Prostate gland (tissue), 2 donors: ENCODE measurements around the gene ARHGAP44. TPM values are rescaled to one million over a fixed set of nuclear protein-coding genes. Genes with fewer than 3 reads are reported as not detected.

ENCODE experiments used
- DNase-seq: peaks from one replicate; pipeline ENCODE4 v3.0.0-alpha.2; 2019; ENCODE audit warnings: low spot score
- H3K27ac ChIP-seq, 2 donors: fragments of 200-600 bp; sonication (generic); 2 replicates each; pipeline ENCODE4 v1.5.1; 2017 to 2019
- H3K27me3 ChIP-seq: fragments of 200-600 bp; sonication (generic); replicated peaks from 2 replicates; pipeline ENCODE4 v1.5.1; 2019; ENCODE audit not compliant: insufficient read depth
- H3K36me3 ChIP-seq, 2 donors: fragments of 200-600 bp; sonication (generic); 1 replicate in 1 of 2; 2 replicates in 1 of 2; pipeline versions ENCODE4 v1.5.1 to v1.8.1; 2017 to 2019
- H3K4me1 ChIP-seq: fragments of 200-600 bp; sonication (generic); replicated peaks from 2 replicates; pipeline ENCODE4 v1.5.1; 2019
- H3K4me3 ChIP-seq, 2 donors: fragments of 200-600 bp; sonication (generic); 2 replicates each; pipeline ENCODE4 v1.5.1; 2017 to 2019
- H3K9me3 ChIP-seq: fragments of 200-600 bp; sonication (generic); 2 replicates; pipeline ENCODE4 v1.5.1; 2017
- POLR2A ChIP-seq: fragments of 450-650 bp; IDR thresholded peaks from one replicate; pipeline ENCODE4 v1.6.1; 2016; ENCODE audit warnings: antibody characterized with exemption, mild to moderate bottlenecking
- POLR2AphosphoS5 ChIP-seq: sonication (generic); formaldehyde crosslinking; IDR thresholded peaks from one replicate; pipeline ENCODE4 v1.6.1; 2017; ENCODE audit warnings: antibody characterized with exemption
- WGBS: methylation state at CpG from one replicate; pipeline ENCODE4 v1.1.5; 2018; 5-methylcytosine and 5-hydroxymethylcytosine counted together
- intact Hi-C: fragments of 100-400 bp; cut with DNase I; formaldehyde crosslinking; loops from one replicate; pipeline ENCODE4 v1.14.2; 2022
- total RNA-seq, 2 donors: library from RNA; depleted of rRNA; stranded (reverse); fragments of >200 nt; gene quantifications; one replicate each; pipeline ENCODE4 v1.1.0, GENCODE V29; 2016
- TF ChIP-seq, protein P1 (sequence below), 4 experiments: fragments of 200-600 bp in 2 of 4; fragments of 450-650 bp in 2 of 4; sonication (generic) in 2 of 4; IDR thresholded peaks; 1 replicate in 3 of 4; 2 replicates in 1 of 4; pipeline ENCODE4 v1.5.1; 2016 to 2019; ENCODE audit warnings: antibody characterized with exemption in 4 of 4, mild to moderate bottlenecking in 2 of 4, moderate library complexity in 2 of 4

The ARHGAP44 gene
- total RNA-seq, 2 donors from 2014 or later, result 7.5 to 15.7 TPM

GRCh38 chr17:12994341-12995074 lies 205.2 kb downstream of the ARHGAP44 start:
- no peak overlapping the region for H3K4me3 ChIP-seq
- H3K36me3 ChIP-seq, result peaks cover 5 to 40% of the 10 kb centered on the region in 2 donors
- no peaks in the 10 kb centered on the region for H3K4me1 ChIP-seq
- intact Hi-C loops, result no loop called here
- WGBS, result 93% methylated on average over 19 of the region's 19 CpGs
- TF ChIP-seq, protein P1, sequence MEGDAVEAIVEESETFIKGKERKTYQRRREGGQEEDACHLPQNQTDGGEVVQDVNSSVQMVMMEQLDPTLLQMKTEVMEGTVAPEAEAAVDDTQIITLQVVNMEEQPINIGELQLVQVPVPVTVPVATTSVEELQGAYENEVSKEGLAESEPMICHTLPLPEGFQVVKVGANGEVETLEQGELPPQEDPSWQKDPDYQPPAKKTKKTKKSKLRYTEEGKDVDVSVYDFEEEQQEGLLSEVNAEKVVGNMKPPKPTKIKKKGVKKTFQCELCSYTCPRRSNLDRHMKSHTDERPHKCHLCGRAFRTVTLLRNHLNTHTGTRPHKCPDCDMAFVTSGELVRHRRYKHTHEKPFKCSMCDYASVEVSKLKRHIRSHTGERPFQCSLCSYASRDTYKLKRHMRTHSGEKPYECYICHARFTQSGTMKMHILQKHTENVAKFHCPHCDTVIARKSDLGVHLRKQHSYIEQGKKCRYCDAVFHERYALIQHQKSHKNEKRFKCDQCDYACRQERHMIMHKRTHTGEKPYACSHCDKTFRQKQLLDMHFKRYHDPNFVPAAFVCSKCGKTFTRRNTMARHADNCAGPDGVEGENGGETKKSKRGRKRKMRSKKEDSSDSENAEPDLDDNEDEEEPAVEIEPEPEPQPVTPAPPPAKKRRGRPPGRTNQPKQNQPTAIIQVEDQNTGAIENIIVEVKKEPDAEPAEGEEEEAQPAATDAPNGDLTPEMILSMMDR (IDR thresholded peaks at IDR 0.05), result no peak
- TF ChIP-seq POLR2AphosphoS5 (no peak), POLR2A (no peak)
- no peak overlapping the region for H3K27ac ChIP-seq
- no peaks in the 10 kb centered on the region for H3K9me3 ChIP-seq
- no peak for DNase-seq
- no peaks in the 10 kb centered on the region for H3K27me3 ChIP-seq

DNA sequence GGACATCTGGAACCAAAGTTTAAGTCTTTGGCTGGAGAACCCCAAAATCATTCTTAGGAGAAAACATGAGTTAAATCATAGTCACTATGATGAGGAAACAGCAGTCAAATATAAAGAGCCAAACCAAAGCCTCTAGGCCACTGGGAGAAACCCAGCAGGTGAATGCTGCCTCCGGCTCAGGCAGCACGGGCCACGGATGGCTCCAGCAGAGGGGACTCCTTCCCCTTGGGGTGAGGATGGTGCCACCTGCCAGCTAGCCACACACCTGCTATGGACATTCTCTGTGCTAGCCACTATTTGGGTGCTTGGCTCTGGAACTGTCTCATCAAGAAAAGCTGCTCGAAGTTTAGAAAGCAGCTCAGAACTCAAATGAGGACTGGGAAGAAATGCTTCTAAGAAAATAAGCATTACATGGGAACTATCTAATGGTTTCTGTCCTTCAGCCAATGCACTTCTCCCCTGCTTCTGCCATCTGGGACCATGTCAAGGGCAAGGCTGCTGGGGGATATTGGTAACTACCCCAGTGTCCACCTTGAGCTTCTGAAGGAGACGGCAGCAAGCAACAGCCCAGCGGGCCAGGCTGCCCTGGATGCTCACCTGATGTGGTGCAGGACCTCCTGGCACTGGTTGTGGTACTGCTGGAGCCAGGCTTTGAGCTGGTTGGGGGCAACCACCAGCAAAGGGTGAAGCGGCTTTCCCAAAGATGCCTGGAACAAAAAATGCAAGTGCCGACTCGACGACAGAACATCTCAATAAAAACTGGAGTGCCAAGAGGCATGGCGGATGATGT lies 206.0 kb downstream of the ARHGAP44 start:
- TF ChIP-seq POLR2AphosphoS5, result no peak
- no peak for TF ChIP-seq POLR2A
- TF ChIP-seq, protein P1 (IDR thresholded peaks at IDR 0.05), result no peak
- intact Hi-C loops, result no loop called here
- Histone ChIP-seq H3K9me3 (no peaks in the 10 kb centered on the region), H3K36me3 (peaks cover 9 to 45% of the 10 kb centered on the region in 2 donors), H3K27ac (no peak overlapping the region), H3K4me3 (no peak overlapping the region), H3K27me3 (no peaks in the 10 kb centered on the region), H3K4me1 (no peaks in the 10 kb centered on the region)
- no peak for DNase-seq
- 95% methylated on average over 11 of the region's 11 CpGs for WGBS

GRCh38 chr17:12995896-12996295 lies 206.6 kb downstream of the ARHGAP44 start:
- no peak for TF ChIP-seq POLR2AphosphoS5
- TF ChIP-seq POLR2A, result no peak
- TF ChIP-seq, protein P1 (IDR thresholded peaks at IDR 0.05), result no peak
- Histone ChIP-seq H3K27me3 (no peaks in the 10 kb centered on the region), H3K4me3 (no peak overlapping the region), H3K4me1 (no peaks in the 10 kb centered on the region), H3K27ac (no peak overlapping the region), H3K9me3 (no peaks in the 10 kb centered on the region), H3K36me3 (peaks cover 12 to 45% of the 10 kb centered on the region in 2 donors)
- 95% methylated on average over 18 of the region's 19 CpGs for WGBS
- no peak for DNase-seq
- intact Hi-C loops, result no loop called here

- intact Hi-C loops, result no loop called here
- WGBS, result 95% methylated on average over 10 of the region's 10 CpGs
- H3K36me3 ChIP-seq, result peaks cover 12 to 45% of the 10 kb centered on the region in 2 donors
Measured at GRCh38 chr17:12996357-12996756, 207.1 kb downstream of the ARHGAP44 start.

More at GRCh38 chr17:12996357-12996756, 207.1 kb downstream of the ARHGAP44 start:
- no peak for DNase-seq
- TF ChIP-seq, protein P1 (IDR thresholded peaks at IDR 0.05), result no peak
- no peak for TF ChIP-seq POLR2AphosphoS5
- TF ChIP-seq POLR2A, result no peak
- Histone ChIP-seq H3K27ac (no peak overlapping the region), H3K9me3 (no peaks in the 10 kb centered on the region), H3K4me1 (no peaks in the 10 kb centered on the region), H3K27me3 (no peaks in the 10 kb centered on the region), H3K4me3 (no peak overlapping the region)
